ENCODE data around the gene STOM.

DNA sequence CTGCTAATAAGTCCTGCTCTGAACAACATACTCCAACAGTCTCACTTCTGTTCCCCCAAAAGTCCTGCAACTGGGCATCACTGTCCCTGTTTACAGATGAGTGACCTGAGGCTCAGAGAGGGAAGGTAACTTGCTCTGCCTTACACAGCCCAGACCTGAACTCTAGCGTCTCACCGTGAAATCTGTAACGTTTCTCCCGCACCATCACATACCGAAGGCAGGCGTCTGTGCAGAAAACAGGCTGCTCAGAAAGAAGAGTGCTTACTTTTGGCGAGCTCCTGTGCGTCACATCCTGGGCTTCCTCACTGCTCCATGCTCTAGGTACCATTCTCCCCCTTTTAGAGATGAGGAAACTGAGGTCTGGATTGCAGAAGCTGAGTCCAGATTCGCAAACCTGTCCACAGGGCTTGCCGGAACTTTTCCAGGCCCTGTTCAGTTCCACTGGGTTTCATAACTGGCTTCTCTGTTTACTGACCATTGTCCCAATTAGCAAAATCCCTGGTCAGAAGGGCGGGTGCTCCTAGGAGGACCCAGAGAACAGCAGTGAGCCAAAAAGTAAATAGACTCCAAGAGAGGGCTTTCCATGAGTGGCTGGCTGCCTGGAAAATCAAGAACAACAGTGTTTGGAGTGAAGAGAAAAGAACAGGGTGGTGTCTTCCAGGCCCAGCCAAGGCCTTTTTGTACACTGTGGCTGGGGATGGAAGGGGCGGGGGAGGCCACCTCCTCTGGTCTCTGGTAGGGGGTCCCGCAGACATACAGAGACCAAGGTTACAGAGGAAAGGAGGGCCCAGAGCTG is 75.0 kb downstream of the STOM start:
- TF ChIP-seq, protein P1, sequence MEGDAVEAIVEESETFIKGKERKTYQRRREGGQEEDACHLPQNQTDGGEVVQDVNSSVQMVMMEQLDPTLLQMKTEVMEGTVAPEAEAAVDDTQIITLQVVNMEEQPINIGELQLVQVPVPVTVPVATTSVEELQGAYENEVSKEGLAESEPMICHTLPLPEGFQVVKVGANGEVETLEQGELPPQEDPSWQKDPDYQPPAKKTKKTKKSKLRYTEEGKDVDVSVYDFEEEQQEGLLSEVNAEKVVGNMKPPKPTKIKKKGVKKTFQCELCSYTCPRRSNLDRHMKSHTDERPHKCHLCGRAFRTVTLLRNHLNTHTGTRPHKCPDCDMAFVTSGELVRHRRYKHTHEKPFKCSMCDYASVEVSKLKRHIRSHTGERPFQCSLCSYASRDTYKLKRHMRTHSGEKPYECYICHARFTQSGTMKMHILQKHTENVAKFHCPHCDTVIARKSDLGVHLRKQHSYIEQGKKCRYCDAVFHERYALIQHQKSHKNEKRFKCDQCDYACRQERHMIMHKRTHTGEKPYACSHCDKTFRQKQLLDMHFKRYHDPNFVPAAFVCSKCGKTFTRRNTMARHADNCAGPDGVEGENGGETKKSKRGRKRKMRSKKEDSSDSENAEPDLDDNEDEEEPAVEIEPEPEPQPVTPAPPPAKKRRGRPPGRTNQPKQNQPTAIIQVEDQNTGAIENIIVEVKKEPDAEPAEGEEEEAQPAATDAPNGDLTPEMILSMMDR (IDR thresholded peaks at IDR 0.05), result no peak
- TF ChIP-seq POLR2A (IDR thresholded peaks at IDR 0.05), result no peak

All from esophagus squamous epithelium (tissue), 4 donors.